Measurements from ENCODE around the gene ABCC6.

DNA sequence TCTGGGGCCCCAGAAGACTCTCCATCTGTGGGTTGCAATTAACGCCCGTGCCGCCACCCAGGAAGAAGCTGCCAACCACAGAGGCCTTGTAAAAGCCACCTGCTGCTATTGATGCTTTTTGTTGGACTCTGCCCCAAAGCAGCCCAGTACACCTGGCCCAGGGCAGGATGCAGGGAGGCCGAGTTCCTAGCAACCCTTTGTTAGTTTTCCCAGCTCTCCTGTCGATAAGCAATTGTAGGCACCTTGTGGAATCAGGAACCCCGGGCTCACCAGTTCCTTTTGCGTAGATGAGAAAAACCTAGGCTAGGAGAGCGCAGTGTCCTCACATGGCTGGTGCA lies 103.3 kb downstream of the ABCC6 start:
- TF ChIP-seq, protein P1, sequence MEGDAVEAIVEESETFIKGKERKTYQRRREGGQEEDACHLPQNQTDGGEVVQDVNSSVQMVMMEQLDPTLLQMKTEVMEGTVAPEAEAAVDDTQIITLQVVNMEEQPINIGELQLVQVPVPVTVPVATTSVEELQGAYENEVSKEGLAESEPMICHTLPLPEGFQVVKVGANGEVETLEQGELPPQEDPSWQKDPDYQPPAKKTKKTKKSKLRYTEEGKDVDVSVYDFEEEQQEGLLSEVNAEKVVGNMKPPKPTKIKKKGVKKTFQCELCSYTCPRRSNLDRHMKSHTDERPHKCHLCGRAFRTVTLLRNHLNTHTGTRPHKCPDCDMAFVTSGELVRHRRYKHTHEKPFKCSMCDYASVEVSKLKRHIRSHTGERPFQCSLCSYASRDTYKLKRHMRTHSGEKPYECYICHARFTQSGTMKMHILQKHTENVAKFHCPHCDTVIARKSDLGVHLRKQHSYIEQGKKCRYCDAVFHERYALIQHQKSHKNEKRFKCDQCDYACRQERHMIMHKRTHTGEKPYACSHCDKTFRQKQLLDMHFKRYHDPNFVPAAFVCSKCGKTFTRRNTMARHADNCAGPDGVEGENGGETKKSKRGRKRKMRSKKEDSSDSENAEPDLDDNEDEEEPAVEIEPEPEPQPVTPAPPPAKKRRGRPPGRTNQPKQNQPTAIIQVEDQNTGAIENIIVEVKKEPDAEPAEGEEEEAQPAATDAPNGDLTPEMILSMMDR (IDR thresholded peaks at IDR 0.05): no peak
- TF ChIP-seq POLR2A (IDR thresholded peaks at IDR 0.05): no peak
